ENCODE data around the gene SHROOM3. TPM values are rescaled to one million over a fixed set of nuclear protein-coding genes. Genes with fewer than 3 reads are reported as not detected.

Gene SHROOM3
- total RNA-seq, 1 donor from 2014 or later, result 33.2 TPM

GRCh38 chr4:76658231-76659102 lies 223.4 kb downstream of the SHROOM3 start:
- DNase-seq (ENCODE audit: low spot score), result peak; percentile 77

GRCh38 chr4:76659103-76659490 lies 224.1 kb downstream of the SHROOM3 start:
- DNase-seq (ENCODE audit: low spot score), result no peak

GRCh38 chr4:76663824-76664223 lies 228.8 kb downstream of the SHROOM3 start:
- no peak for DNase-seq (ENCODE audit: low spot score)

- no peak for DNase-seq (ENCODE audit: low spot score)
Measured at GRCh38 chr4:76665153-76665552, 230.1 kb downstream of the SHROOM3 start.

- no peak for DNase-seq (ENCODE audit: low spot score)
Measured at GRCh38 chr4:76665721-76666120, 230.7 kb downstream of the SHROOM3 start.

- no peak for DNase-seq (ENCODE audit: low spot score)
Measured at GRCh38 chr4:76666944-76667532, 232.0 kb downstream of the SHROOM3 start.

- no peak for DNase-seq (ENCODE audit: low spot score)
Measured at GRCh38 chr4:76670631-76671030, 235.6 kb downstream of the SHROOM3 start.

GRCh38 chr4:76673362-76673761 lies 238.3 kb downstream of the SHROOM3 start:
- DNase-seq (ENCODE audit: low spot score), result no peak

GRCh38 chr4:76674983-76675382 lies 240.0 kb downstream of the SHROOM3 start:
- DNase-seq (ENCODE audit: low spot score), result no peak

- no peak for DNase-seq (ENCODE audit: low spot score)
Measured at GRCh38 chr4:76677571-76678326, 242.7 kb downstream of the SHROOM3 start.

- DNase-seq (ENCODE audit: low spot score), result no peak
Measured at GRCh38 chr4:76679691-76680090, 244.7 kb downstream of the SHROOM3 start.

GRCh38 chr4:76680952-76681351 lies 245.9 kb downstream of the SHROOM3 start:
- DNase-seq (ENCODE audit: low spot score), result no peak

- no peak for DNase-seq (ENCODE audit: low spot score)
Measured at GRCh38 chr4:76681996-76682395, 247.0 kb downstream of the SHROOM3 start.

- DNase-seq (ENCODE audit: low spot score), result no peak
Measured at GRCh38 chr4:76683144-76683543, 248.1 kb downstream of the SHROOM3 start.

GRCh38 chr4:76687746-76688448 lies 252.9 kb downstream of the SHROOM3 start:
- no peak for DNase-seq (ENCODE audit: low spot score)

- no peak for DNase-seq (ENCODE audit: low spot score)
Measured at GRCh38 chr4:76688619-76689144, 253.7 kb downstream of the SHROOM3 start.

GRCh38 chr4:76689145-76689817 lies 254.3 kb downstream of the SHROOM3 start:
- DNase-seq (ENCODE audit: low spot score), result peak; percentile 40

- no peak for DNase-seq (ENCODE audit: low spot score)
Measured at GRCh38 chr4:76690011-76690905, 255.2 kb downstream of the SHROOM3 start.

- no peak for DNase-seq (ENCODE audit: low spot score)
Measured at GRCh38 chr4:76690906-76691275, 255.9 kb downstream of the SHROOM3 start.
